Sigmoid colon (tissue), 4 donors: Measurements from ENCODE around the gene PLBD1.

Experiments used
- CTCF ChIP-seq, 4 experiments: fragments of 450-650 bp in 3 of 4; fragments of 200-600 bp in 1 of 4; IDR thresholded peaks; one replicate each; pipeline ENCODE4 v1.5.1; 2016 to 2019; ENCODE audit warnings: antibody characterized with exemption in 4 of 4, mild to moderate bottlenecking in 3 of 4, moderate library complexity in 2 of 4
- POLR2A ChIP-seq, 2 donors: fragments of 450-650 bp; IDR thresholded peaks; one replicate each; pipeline ENCODE4 v1.6.1; 2016; ENCODE audit warnings: antibody characterized with exemption in 2 of 2, mild to moderate bottlenecking in 2 of 2, moderate library complexity in 2 of 2
- POLR2AphosphoS5 ChIP-seq, 4 donors: sonication (generic); formaldehyde crosslinking; IDR thresholded peaks; one replicate each; pipeline ENCODE4 v1.6.1; 2017; ENCODE audit warnings: antibody characterized with exemption in 4 of 4

DNA sequence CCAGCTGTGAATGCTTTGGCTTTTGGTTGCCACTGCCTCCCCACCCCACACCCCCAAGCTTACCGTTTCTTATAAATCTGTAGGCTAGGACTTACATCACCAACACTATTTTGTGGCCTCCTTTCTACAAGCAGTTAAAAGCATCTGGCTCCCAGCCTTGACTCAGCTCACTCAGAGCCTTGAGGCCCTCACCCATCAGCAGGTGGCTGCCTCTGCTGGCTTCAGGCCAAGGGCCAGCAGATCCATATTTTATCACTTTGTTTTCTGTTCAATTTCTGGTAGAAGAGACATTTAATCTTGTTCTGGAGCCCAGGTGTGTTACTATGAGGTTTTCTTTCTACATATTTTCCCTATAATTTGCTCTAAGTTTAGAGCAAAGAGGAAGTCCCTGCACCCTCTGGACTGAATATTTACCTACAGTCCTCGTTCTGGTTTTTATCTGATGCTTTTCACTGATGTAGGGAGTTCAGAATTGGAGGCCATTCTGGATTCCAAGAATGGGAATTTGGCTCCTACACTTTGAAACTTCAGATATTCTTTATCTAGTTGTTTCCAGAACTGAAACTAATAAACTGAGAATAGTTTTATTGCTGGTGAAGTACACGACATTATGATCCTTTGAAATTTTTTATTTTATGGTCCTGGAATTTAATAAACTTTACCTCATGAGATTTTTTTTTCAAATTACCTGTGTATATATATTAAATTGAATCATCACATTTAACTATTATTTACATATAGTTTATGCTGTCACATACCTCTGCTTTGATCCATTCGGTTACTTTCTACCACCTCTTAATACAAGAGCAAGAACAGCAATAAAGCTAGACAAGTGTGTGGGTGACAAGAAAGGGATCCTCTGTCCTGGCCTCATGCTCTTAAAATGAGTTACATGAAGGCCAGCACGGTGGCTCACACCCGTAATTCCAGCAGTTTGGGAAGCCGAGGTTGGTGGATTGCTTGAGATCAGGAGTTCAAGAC lies 22.2 kb downstream of the PLBD1 start:
- no peak for TF ChIP-seq POLR2AphosphoS5 (IDR thresholded peaks at IDR 0.05)
- no peak for TF ChIP-seq CTCF (IDR thresholded peaks at IDR 0.05)
- TF ChIP-seq POLR2A (IDR thresholded peaks at IDR 0.05): no peak
